ENCODE data around the gene BCL2L11.

Gene BCL2L11

DNA sequence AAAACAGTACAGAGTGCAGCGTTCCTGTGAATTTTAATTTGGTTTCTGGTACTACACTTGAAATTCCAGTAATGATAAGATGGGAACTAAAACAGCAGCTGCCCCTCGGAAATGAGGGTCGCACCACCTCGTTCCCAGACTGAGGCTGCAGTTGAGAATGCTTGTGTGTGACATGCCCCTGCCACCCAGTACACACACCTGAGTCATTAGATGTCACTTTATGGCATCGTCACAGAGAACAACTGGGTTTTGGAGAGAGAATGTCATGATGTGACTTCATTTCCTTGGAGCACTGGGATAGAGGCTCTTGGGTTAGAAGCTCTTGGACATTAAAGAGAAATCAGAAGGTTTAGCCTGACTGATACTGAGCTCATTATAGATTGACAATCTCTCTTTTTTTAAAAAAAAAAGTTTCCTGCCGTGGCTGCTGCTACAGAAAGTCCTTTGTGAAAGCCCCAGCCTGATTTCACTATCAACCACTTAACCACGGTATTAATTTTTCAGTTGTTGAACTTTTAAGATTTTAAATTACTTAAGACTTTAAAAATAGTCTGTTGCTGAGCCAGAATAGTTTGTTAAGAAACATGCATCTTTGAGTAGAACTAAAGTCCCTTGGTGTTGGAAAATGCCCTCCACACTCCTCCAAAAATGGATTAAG lies 24.5 kb downstream of the BCL2L11 start:
- no peak for DNase-seq

DNA sequence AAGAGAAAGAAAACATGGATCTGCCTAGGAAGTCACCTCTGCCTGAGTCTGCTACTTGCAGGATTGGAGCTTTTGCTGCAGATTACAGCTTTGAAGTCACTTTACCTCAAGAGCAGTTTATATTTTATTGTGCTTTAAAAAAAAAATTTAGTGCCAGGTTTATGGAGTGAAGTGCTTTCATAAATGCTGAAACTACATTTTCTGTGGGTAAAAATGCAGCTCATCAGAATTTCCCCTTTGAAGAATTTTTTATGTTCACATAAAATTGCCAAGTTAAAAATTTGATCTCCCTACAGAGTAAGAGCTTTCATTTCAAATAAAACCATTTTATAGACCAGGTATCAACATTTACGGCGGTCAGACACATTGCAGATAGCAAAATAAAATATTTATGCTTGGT lies 25.2 kb downstream of the BCL2L11 start:
- DNase-seq, result no peak

DNA sequence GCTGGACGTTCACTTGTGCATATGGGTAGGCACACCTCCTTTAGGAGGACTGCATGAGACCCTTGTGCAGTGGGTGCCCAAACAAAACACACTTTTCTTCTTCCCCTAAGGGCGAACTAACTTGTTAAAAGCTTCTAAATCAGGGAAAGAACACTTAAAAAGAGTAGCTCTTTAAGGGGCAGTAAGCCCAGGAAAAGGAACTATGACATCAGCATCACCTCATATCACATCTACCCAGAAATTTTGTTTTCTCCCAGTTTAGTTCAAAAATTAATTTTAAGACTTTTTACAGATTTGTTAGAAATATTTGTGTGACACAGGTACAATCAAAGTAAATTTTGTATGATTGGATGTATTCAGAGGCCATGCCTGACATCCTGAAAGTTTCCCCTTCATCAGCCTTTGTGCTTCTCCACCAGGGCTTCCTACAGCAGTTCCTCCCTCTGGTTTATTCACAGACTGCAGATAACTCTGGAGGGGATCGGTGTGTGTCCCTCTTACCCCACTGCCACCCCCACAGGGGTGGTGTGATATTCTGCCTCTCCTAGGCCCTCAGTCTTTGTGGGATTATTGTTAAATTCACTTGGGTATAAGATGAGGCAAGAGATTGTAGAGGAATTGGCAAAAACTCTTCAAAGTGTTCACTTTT lies 27.6 kb downstream of the BCL2L11 start:
- no peak for DNase-seq

DNA sequence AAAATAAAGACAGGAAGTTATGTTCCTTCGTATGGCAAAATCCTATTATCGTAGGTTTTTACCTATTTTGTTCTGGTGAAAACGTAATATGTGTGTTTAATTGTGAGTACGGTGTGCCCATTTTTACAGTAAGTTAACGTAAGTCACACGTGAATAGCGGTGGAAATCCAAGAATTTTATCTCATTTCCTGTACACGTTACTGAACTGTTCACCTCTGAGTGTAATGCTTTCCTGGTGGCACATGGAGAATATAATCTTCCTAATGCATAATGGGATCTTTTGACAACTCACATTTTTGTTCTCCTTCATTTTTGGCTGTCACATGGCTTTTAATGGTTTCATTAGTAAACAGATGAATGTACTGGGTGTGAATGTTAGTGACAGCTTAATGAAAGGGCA lies 28.2 kb downstream of the BCL2L11 start:
- no peak for DNase-seq

DNA sequence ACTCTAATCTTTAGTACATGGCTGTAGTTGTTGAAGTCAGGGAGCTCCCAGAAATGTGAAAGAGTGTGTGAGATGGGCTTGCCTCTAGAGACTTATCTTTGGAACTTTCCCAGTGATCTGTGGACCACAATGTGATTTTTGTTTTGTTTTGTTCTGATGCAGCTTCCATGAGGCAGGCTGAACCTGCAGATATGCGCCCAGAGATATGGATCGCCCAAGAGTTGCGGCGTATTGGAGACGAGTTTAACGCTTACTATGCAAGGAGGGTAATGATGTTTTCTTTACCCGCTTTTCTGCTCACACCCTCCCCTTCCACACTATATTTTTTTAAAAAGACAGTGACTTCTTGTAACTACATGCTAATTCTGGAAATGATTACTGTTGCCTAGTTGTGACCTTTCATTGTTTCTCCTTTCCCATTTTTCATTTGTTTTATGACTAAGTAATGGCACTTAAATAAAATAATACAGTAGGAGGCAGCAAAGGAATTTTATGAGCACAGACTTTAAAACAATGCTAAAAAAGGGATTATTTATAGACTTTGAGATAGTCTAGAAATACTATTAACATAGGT lies 29.3 kb downstream of the BCL2L11 start:
- no peak for DNase-seq

DNA sequence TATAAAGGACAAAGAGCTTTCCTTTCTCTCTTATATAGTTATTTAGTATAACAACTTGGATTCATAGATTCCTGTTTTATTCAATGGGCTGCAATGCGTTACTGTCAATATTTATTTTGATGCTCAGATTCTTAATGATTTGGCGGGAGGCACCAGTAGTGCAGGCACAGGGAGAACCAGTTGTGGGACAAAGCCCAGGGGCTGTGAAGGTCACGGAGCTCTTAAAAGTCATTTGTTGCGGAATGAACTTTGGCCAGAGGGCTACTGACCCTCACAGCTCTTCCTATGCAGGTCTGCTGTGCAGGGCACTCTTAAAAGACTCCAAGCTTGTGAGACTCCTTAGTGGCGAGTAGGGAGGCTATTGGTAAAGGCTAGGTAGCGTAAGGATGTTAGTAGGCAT lies 34.0 kb downstream of the BCL2L11 start:
- no peak for DNase-seq

DNA sequence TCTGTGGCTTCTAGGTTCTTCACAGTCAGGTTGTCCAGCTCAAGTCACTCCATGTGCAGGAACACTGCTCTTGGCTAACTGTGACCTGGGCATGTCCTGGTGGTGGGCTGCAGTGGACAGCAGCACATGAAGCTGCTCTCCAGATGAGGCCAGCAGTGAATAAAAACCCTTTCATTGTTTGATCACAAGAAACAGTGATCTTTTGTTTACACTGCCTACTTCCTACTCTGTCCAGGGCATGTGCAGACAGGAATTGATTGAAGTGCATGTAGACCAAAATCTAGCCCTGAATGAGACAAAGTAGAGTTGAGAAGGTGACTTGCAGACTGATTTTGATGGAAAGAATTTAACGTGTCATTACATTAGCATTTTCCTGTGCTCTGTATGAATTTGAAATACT lies 34.9 kb downstream of the BCL2L11 start:
- no peak for DNase-seq

DNA sequence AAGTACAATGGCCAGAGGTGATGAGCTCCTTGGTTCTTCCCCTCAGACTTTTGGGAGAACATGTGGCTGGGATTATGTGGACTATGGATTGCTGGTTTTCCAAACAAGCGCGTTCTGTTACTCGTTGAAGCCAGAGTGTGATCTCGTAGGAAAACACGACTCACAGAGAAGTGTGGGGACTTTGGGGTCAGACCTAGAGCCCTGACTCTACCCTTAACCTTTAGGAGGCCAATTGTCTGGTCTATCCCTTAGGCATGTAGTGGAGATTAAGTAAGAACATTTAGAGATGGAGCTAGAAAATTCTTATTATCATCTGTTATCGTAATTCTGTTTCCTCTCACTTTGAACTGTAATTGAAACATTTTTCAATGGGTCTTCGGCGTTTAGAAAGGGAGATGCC lies 35.8 kb downstream of the BCL2L11 start:
- no peak for DNase-seq

DNA sequence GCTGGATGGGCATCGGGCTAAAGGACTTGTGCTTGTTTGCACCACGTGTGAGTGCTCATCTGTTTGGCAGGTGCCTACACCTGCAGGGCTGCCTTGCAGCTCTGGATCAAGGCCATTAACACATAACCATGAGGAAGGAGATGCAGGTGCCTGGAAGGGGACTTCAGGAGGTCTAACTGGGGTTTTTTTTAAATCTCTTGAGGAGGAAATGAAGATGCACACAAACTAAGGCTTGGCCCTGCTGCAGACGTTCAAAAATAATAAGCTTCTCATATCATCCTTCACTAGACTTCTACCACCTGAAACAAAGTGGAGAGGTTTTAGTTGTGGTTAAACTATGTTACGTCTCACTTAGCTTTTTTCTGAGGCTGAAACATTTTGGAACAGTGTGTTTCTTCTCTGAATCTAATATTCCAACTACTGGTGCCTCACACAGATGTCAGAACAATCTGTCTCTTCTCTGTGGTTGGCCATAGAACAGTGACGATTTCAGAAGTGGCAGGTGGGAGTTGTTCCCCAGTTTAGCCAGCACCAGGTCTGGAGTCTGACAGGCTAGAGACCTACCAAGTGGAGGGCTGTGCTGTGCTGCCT lies 36.5 kb downstream of the BCL2L11 start:
- no peak for DNase-seq

DNA sequence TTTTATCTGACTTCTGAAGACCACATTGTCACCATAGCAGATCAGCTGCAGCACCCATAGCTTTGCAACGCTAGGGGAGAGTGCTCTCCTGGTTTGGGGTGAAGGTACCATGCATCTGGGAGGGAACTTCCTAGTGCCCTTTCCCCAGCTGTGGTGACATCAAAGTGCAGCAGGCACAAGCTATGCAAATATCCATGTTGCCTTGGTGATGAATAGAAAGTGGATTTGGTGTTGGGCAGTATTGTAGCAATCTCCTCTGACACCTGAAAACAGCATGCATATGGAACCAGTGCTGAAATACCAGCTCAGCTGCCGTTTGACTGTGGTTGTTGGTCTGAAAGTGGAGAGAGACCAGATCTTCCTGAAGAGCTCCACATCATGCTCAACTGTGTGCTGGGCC lies 37.1 kb downstream of the BCL2L11 start:
- no peak for DNase-seq

DNA sequence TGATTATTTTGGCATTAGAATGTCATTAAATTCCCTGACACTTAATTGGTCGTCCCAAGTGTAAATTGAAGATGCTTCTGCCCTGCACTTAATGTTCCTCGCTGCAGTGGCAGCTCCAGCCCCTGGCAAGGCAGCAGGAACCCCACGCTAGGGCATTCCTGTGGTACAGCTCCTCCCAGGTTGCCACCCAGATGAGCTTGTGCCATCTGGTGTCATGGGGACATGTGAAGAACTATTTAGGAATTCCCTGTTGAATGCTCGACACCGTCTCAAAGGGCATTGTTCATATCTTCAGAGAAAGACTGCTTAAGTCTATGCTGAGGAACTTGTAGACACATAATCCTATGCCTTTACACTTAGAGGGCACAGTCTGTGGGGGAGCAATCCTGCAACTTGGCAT lies 38.9 kb downstream of the BCL2L11 start:
- DNase-seq, result no peak

DNA sequence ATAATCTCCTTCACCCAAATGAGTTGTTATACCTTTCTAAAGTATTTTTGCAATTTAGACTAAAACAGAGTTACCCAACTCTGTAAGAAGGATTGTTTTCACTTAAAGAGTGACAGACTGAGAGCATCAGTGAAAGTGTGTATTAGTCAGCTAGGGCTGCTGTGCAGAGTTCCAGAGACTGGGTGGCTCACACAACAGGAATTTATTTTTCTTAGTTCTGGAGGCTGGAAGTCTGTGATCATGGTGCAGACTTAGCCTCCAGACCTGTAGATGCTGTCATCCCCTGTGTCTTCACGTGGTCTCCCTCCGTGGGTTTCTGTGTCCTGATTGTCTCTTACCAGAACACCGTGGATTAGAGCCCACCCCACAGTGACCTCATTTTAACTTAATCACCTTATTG lies 40.0 kb downstream of the BCL2L11 start:
- peak; percentile 72 for DNase-seq

DNA sequence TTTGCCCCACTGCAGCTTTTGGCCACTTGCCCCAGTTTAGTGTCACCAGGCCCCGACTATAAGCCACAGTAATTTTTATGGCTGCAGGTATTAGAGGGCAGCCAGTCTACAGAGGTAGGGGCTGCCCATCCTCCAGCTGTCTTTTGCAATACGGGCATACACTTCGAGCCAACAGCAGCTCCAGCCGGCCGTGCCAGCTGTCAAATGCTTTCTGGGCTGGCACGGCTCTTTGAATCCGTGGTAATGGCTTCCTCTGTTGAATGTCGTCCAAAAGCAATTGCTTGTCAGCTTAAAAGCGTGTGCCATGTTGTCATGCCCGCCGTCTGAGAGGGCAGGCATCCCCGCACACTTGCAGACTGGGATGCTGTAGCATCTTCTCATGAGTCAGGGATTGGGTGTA lies 41.3 kb downstream of the BCL2L11 start:
- DNase-seq, result no peak

DNA sequence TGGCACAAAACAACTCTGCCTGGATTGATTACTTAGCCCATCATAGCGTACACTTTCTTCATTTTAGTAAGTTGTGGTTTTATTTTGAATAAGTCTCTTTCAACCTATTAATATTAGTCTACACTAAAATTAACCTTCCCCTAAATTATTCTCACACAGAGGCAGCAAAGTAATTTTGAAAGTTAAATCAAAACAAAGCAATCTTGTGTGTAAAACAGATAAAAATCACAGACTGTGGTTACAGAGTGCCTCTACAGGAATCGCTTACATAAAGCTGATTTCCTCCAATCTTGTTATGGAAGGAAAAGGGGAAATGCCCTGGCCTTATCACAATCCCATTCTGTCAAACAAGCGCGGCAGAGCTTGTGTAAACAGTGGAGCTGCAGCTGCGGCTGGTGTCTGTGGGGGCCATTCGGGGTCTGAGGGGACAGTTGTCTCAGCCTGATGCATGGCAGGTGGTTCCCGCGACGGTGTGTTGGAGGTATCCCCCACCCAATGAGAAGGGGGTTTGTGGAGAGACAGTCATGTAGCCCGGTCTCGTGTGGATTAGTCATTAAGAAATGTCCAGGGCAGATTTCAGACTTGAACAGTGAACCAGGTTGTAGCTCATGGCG lies 42.1 kb downstream of the BCL2L11 start:
- no peak for DNase-seq

DNA sequence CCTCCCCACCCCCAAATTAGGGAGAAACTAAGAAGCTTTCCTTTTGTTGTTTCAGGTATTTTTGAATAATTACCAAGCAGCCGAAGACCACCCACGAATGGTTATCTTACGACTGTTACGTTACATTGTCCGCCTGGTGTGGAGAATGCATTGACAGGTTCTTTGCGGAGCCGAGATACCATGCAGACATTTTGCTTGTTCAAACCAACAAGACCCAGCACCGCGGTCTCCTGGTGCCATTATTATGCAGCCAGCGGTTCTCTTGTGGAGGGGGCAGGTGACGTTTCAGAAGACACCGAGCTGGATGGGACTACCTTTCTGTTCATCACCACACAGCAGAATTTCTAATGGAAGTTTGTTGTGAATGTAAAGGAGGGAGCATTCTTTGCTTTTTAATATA lies 43.4 kb downstream of the BCL2L11 start:
- DNase-seq, result no peak

DNA sequence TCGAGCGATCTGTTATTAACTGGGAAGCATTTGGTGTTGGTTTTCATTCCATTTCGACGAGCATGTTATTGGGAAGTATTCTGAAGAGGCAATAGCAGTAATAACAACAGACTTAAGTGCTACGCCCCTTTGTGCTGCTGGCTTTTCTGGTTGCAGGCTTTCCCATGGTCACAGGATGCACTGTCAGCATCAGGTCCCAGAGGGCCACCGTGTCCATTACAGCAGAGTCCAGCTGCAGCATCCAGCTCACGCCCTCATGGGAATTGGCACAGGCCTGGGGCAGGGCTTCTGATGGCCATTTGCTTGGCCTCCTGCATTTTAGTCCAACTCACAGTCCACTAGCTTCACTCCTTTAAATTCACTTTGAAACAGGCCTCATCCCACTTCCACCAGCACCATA lies 44.4 kb downstream of the BCL2L11 start:
- DNase-seq, result no peak

DNA sequence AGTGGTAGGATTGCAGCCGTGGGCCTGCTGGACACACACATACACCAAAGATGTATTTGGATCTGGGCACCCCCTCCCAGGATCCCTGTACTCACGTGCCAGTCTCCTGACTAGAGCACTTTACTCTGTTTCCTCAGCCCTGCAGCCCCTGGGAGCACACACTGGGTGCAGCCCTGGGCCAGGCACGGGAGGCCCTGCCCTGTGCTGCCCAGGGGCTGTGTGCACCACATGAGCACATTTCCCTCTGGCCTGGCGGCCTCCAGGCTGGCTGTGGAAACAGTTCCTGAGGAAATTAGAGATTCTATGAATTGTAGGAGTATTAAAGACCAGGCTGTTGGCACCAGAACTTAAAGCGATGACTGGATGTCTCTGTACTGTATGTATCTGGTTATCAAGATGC lies 45.4 kb downstream of the BCL2L11 start:
- DNase-seq, result no peak

DNA sequence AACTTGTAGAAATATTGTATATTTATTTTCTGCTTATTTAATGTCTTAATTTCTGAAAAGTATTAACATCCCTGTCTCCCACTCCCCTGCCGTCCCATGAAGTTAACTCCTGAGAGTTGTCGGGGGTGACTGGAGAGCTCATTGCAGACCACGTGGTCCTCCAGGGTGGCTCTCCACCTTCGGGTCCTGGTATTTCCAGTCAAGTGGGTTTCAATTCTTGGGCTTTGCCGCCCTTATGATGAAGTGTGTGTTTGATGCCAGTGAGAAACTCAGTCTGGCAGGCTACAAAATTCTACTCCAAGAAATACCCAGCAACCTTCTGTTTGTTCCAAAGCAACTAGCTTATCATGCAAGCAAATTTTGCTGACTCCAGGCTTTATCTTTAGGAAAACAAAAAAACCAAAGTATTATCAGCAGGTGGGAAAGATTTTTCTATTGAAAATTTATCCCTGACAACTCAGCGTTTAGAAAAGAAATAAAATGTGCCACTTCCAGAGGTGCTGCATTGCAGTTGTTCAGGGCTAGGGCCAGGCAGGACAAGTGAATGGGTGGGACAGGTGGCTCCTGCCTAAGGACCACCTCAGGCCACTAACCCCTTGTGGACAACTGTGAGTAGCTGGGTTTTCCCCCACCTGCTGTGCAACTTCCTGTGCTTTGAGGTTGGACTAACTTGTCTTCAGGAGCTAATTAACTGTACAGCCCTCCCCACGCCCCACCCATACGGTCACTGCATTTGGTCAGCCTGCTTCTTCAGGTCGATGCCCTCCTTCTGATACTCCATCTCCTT lies 46.6 kb downstream of the BCL2L11 start:
- DNase-seq, result no peak

DNA sequence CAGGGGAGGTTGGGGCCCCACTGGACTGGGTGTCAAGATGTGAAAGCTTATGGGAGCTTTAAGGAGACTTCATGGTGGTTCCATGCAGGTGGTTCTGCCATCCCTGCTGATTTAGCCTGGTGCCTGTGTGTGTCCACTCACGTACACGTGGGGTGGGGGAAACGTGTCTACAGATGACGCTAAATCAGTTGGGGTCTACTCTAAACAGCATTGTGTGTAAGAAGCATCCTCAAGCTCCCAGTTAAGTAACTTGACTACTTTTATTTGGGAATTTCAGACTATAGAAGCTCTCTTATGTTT lies 47.1 kb downstream of the BCL2L11 start:
- no peak for DNase-seq

DNA sequence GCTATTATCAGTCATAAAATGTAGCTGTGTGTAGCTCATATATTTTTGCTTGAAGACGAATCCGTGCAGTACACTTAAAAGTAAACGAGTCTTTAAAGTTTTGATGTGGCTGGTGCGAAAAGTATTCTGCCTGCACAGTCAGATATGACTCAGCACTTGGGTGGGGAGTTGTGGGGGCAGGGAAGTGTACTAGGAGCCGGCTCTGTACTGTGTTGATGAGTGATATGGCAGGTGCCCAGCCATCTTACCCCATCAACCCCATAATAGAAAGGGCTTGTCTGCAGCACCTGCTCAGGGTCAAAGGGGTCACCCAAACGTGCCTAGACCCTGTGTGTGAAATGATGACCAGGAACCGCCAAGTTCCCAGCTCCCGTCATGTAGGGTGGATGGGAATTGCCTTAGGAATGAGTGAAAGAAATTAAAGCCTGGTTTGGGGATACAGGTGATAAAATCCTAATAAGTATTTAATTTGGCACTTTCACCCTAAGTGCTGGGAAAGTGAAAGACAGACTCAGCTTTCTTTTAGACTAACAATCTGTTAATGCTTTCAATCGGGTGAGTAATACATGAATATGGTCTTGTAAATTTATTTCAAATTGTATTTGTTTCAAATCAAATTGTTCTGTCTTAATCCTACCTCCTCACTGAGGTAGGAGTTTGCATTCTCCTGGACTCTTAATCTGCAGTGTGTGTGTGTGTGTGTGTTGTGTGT lies 48.0 kb downstream of the BCL2L11 start:
- peak; percentile 62 for DNase-seq

DNA sequence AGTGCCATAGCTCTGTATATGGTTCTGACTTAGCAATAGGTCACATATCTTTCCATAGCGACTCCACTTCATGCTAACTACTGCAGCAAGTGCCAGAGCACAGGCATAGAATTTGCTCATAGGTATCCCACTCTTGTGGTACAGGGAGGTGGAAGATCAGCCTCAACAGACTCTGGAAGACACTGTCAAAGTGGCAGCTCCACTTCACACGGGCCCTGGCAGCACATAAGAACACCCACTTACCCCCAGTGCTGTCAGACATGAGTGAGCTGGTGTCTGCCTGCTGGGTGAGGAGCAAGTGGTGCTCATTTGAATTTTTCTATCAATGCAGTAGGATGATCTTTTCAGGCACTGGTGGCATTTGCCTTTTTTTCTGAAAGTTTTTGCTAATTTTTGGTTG lies 48.6 kb downstream of the BCL2L11 start:
- DNase-seq, result no peak

DNA sequence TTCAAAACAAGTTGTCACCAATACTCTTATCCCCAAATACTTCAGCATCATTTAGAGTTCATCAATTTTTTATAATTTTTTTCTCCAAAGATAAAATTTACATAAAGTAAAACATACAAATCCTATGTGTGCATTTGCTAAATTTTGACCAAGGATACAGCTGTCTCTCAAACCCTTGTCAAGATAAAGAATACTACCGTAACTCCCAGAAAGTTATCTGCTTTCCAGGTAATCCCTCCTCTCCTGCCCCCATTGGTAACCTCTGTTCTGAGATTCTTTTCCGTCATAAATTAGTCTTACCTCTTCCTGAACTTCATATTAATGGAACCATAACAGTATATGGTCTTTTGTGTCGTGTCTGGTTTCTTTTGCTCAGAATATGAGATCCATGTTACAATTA lies 49.2 kb downstream of the BCL2L11 start:
- DNase-seq, result no peak

All from NCI-H226 (cell line).